SIG-M5 treated with dmso at 0.1 percent for 504 hours (cell line): ENCODE measurements around the gene CROCC2.
A peak's percentile ranks its signal among the peaks of the same experiment; 100 is the strongest.

Experiments
- DNase-seq: peaks from one replicate; lab custom pipeline; 2025; ENCODE audit not compliant: unreplicated experiment; lab: John Stamatoyannopoulos, UW

The CROCC2 gene

DNA sequence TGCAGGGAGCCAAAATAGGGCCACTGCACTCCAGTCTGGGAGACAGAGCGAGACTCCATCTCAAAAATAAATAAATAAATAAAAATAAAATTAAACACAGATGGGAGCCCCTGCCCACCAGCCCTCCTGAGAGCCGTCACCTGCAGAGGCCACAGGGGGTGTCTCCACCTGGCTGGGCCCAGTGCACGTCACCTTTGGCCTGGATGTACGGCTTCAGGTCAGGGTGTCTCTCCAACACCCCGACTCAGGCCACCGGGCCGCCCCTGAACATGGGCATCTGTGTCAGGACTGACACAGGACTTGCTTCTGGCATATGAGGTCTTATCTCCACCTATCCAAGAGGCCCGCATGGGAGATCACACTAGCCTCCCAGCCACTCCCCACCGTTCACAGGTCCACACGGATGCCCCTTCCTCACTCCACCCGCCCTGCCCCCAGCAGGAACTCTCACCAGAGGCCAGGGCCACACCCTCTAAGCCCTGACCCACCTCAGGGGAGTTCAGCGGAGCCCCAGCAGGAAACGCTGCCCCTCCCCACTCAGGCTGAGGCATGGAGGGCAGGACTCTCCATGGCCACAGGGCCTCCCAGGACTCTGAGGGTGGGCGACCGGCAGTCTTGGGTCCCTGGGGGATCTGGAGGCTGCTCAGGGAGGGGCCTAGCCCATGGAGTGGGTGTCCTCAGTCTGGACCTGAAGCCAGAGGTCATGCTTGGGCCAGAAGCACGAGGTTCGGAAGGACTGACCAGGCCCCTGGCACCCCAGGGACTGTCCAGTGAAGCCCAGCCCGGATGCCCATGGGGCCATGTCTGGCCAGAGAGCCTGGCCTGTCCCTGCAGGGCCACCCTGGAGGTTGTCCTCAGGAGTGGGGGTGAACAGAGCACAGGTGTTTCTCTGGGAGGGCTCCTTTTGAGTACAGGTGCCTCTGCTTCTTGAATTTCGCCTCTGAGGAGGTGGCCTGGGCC is 1.6 kb upstream of the CROCC2 start:
- no peak for DNase-seq

DNA sequence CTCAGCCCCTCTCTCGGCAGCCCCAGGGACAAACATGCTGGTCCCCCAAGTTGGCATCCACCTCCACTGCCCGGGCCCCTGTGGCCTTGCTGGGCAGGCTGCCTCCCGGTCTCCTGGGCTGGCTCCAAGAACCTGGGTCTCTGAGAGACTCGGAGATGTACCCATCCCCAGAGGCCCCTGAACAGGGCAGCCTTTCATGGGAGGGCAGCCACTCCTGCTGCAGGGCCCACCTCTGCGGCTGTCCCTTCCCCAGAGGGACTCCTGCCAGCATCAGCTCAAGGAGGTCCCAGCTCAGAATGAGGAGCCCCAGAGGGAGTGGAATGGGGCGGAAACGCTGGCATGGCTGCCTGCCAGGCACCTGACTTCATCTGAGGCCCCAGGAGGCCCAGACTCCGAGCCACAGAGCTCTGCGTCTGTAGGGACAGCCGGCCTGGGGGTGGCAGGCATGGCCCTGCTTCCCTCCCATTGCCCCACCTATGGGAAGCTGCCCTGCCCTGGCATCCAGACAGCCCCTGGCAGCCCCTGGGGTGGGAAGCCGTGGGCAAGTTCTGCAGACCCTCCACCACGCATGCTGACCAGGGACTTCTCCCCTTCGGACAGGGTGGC is 857 bp upstream of the CROCC2 start:
- no peak for DNase-seq

DNA sequence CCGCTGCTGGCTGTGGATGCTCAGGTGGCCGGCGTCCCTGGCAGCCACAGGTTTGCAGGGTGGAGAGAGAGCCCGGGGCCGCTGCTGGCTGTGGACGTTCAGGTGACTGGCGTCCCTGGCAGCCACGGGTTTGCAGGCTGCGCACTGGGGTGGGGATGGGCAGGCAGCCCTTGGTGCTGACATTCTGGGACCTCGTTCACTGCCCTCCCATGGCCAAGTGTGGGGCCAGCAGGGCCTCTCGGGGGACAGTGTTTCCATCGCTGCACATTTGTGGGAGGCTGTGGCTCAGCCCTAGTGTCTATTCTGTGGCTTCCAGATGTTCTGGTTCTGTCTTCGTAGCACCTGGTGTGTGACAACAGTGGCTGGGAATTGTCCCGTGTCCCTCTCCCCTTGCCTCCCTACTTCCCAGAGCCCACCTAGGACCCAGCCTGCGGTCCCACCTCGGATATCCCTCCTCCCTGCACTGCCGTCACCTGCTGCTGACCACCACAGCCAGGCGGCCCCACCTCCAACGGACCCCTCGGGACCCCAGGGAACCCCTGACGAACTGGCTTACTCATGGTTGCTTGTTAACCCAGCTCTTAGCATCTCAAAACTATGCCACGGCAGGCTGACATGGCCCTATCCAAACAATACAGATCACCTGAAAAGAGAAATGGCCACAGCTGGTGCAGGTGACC is 915 bp downstream of the CROCC2 start:
- no peak for DNase-seq

- DNase-seq, result no peak
Measured at GRCh38 chr2:240909216-240909974, 3.3 kb downstream of the CROCC2 start.

DNA sequence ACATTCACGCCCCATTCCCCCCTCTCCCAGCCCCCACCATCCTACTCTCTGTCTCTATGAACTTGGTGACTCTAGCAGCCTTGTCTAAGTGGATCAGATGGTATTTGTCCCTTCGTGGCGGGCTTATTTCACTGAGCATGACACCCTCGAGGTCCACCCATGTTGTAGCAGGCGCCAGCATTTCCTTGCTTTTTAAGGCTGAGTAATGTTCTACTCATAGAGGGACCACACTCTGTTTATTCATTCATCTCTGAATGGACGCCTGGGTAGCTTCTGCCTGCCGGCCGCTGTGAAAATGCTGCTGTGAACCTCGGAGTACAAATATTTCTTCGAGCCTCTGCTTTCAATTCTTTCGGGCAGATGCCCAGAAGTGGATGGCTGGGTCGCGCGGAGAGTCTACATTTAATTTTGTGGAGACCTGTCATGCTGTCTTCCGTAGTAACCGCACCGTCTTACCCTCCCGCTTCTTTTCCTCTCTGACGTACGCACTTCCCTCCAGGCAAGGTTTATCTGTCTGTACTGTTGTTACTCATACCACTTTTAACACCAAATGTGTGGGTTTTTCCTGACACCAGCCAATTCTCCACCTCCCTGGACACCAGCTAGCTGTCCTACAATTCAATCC is 5.6 kb downstream of the CROCC2 start:
- no peak for DNase-seq

DNA sequence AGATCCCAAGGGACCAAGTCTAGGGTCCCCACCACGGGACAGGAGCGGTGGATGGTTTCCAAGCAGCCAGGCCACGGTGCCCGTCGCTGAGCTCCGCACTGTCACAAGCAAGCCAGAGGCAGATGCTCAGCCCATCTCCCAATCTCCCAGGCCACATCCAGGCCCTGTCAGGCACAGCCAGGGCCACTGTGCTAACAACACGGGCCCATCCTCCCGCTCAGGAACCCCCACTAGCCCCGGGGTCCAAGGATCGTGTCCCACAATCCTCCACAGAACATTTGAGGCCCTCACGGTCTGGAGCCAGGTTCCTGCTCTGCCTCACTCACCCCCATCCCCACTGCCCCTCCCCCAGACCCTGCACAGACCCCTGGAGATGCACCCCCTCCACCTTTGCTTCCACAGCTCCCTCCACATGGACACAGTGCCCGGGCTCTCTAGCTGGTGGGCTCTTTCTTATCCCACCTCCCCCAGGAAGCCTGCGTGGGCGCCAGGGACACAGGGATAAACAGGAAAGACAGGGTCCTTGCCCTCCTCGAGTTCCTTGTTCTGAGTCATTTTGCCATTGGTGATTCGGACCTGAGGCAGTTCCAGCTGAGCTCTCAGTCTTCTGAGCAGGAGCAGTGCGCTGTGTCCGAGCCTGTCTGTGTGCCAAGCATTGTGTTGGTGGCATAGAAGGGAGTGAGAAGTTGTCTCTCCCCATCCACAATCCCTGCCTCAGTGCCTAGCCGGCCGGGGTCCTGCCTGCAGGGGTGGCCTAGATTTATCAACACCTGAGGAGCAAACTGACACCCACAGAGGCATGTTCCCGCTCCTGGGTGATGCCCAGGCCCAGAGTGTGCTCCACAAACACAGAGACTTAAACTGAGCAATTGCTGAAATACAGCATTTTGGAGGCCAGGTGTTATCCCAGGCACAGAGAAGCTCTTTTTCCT is 7.0 kb downstream of the CROCC2 start:
- DNase-seq, result no peak

GRCh38 chr2:240913810-240914644 is 7.9 kb downstream of the CROCC2 start:
- DNase-seq, result peak; percentile 10

GRCh38 chr2:240914645-240915525 is 8.7 kb downstream of the CROCC2 start:
- no peak for DNase-seq

- no peak for DNase-seq
Measured at GRCh38 chr2:240915526-240916341, 9.6 kb downstream of the CROCC2 start.

DNA sequence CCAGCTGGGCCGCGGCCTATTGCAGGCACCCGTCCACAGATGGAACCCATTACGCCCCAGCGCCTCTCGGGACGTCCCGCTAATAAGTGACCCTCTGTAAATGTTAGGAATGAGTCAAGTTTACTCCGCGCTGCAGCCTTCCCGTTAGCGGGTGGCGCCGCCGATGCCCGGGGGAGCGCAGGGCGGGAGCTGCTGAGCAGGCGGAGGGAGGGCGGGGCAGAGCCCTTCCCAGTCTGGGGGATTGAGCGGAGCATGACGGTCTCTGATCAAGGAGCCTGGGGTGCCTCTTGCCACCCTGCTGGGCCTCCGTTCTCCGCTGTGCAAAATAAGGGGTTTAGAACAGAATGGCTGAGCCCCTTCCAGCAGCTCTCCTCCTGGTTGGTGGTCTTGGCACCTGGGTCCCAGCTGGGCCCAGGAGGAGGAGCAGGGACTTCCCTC is 10.5 kb downstream of the CROCC2 start:
- no peak for DNase-seq

GRCh38 chr2:240917009-240917683 is 11.0 kb downstream of the CROCC2 start:
- no peak for DNase-seq

DNA sequence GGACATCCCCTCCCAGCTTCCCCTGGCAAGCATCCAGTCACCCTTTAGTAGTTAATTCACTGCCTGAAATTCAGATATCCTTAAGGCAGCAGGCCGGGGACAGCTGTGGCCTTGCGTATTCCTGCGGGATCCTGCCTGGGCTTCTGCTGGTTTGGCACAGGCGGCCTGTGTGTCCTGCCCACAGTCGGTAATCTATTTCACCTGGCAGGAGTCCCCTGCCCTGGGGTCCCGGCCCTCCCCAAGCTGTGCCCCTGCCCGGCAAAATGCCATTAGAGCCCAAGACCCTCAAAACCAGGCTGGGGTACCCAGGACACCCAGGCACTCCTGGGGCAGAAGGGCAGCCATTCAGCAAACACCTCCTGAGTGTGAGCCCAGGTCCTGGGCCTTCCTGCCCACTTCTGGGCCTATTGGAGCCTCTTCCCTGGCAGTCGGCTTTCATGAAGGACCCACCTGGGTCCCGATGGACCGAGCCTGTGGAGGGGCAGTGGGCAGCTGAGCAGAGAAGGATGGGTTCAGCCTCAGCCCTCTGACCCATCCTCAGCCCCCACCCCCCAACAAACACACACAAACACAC is 11.6 kb downstream of the CROCC2 start:
- DNase-seq, result no peak

DNA sequence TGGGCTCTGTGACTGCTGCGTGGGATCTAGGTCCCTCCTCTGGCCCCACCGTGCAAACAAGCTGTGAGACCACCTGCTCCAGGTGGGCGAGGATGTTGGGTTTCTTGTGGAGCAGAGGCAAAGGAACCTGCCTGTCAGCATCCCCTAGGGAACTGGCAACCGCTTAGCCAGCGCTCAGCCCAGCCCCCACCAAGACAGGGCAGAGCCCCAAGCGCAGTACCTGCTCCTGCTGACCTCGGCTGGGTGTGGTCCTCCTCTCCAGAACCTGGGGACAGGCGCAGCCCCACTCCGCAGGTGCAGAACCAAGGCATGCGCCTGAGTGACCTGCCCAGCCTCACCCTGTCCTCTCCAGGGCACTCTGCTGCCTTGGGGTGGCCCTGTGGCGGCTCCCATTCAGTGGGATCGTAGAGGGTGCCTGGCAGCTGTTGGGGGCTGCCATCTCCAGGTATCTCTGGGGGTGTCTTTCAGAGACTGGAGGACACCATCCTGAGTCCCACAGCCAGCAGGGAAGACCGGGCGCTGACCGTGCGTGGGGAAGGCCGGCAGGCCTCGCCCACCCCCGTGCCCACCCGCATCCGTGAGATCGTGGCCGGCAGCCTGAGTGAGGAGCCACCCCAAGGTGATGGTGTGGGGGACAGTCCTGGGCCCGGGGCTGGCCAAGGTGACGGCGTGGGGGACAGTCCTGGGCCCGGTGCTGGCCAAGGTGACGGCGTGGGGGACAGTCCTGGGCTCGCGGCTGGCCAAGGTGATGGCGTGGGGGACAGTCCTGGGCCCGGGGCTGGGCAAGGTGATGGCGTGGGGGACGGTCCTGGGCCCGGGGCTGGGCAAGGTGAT is 12.3 kb downstream of the CROCC2 start:
- DNase-seq, result no peak

DNA sequence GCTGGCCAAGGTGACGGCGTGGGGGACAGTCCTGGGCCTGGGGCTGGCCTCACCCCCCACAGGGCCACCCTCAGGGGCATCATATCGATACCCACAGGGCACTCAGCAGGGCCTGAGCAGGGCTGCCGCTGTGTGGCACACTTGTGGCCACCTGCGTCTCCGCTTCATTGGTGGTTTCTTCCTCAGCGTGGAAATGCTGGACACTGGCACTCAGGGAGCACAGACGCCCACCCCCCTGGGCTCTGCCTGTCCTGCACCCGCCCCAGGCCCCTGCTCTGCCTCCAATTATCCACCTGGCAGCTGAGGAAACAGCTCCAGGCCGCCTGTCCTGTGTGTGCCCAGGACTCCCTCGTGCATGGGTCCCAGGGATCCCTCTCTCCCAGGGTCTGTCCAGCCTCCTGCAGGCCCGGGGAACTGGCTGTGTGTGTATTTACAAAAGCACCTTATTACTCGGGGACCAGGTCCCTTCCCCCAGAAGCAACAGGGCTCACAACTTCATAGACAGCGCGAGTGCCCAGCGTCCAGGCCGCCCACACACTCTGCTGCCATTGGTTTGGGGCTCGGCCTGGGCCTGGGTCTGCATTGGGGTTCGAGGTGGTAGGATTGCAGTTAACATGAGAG is 13.1 kb downstream of the CROCC2 start:
- no peak for DNase-seq
